ENCODE measurements around the gene SHMT1.

SHMT1 gene

GRCh38 chr17:18285296-18285695 lies 78.1 kb downstream of the SHMT1 start:
- Histone ChIP-seq H3K9me3 (no peaks in the 10 kb centered on the region), H3K4me3 (ENCODE audit: low read depth in 1 of 2, low read length in 1 of 2) (no peak overlapping the region), H3K4me1 (ENCODE audit: control insufficient read depth in 1 of 2, insufficient read depth in 1 of 2, low read depth in 1 of 2, low read length in 1 of 2) (no peaks in the 10 kb centered on the region), H3K27ac (no peak overlapping the region), H3K36me3 (peaks cover 96% of the 10 kb centered on the region), H3K27me3 (no peaks in the 10 kb centered on the region)
- TF ChIP-seq, protein P1, sequence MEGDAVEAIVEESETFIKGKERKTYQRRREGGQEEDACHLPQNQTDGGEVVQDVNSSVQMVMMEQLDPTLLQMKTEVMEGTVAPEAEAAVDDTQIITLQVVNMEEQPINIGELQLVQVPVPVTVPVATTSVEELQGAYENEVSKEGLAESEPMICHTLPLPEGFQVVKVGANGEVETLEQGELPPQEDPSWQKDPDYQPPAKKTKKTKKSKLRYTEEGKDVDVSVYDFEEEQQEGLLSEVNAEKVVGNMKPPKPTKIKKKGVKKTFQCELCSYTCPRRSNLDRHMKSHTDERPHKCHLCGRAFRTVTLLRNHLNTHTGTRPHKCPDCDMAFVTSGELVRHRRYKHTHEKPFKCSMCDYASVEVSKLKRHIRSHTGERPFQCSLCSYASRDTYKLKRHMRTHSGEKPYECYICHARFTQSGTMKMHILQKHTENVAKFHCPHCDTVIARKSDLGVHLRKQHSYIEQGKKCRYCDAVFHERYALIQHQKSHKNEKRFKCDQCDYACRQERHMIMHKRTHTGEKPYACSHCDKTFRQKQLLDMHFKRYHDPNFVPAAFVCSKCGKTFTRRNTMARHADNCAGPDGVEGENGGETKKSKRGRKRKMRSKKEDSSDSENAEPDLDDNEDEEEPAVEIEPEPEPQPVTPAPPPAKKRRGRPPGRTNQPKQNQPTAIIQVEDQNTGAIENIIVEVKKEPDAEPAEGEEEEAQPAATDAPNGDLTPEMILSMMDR (IDR thresholded peaks at IDR 0.05), result no peak

GRCh38 chr17:18281788-18282187 lies 81.6 kb downstream of the SHMT1 start:
- H3K36me3 ChIP-seq, result peaks cover 98% of the 10 kb centered on the region

DNA sequence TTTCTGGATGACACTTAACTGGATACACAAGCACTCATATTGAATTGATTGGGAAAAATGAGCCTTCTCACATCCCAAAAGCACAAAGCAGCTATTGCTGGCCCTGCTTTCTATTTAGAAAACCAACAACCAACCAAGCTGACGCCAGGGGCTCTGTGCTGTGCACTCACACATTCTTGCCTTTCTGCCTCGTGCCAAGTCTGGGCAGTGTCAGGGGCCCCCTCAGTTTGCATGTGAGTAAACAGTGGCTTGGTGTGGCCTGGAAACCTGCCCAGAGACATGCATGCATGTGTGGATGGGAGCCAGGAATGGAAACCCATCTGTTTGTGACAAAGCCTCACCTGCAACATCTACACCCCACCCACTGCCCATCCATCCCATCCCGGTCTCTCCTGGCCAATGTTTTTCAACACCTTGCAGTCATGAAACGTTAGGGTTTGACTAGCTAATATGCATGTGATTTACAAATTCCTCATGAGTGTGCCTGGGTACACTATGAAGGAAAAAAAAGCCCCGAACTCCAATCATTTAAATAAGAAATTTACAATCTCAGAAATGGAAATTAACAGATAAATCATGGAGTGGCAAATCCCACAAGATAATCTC lies 82.5 kb downstream of the SHMT1 start:
- Histone ChIP-seq H3K36me3 (peaks cover 100% of the 10 kb centered on the region), H3K27me3 (no peaks in the 10 kb centered on the region), H3K27ac (no peak overlapping the region), H3K9me3 (no peaks in the 10 kb centered on the region), H3K4me1 (ENCODE audit: control insufficient read depth in 1 of 2, insufficient read depth in 1 of 2, low read depth in 1 of 2, low read length in 1 of 2) (no peaks in the 10 kb centered on the region), H3K4me3 (ENCODE audit: low read depth in 1 of 2, low read length in 1 of 2) (no peak overlapping the region)
- TF ChIP-seq, protein P1 (IDR thresholded peaks at IDR 0.05), result no peak

More at GRCh38 chr17:18281788-18282187, 81.6 kb downstream of the SHMT1 start:
- no peaks in the 10 kb centered on the region for H3K27me3 ChIP-seq
- TF ChIP-seq, protein P1 (IDR thresholded peaks at IDR 0.05), result no peak
- H3K4me1 ChIP-seq (ENCODE audit: control insufficient read depth in 1 of 2, insufficient read depth in 1 of 2, low read depth in 1 of 2, low read length in 1 of 2), result no peaks in the 10 kb centered on the region
- H3K4me3 ChIP-seq (ENCODE audit: low read depth in 1 of 2, low read length in 1 of 2), result no peak overlapping the region
- no peaks in the 10 kb centered on the region for H3K9me3 ChIP-seq
- H3K27ac ChIP-seq, result no peak overlapping the region

- Histone ChIP-seq H3K4me1 (ENCODE audit: control insufficient read depth in 1 of 2, insufficient read depth in 1 of 2, low read depth in 1 of 2, low read length in 1 of 2) (no peaks in the 10 kb centered on the region), H3K9me3 (no peaks in the 10 kb centered on the region), H3K36me3 (peaks cover 100% of the 10 kb centered on the region), H3K4me3 (ENCODE audit: low read depth in 1 of 2, low read length in 1 of 2) (no peak overlapping the region), H3K27me3 (no peaks in the 10 kb centered on the region), H3K27ac (no peak overlapping the region)
- TF ChIP-seq, protein P1 (IDR thresholded peaks at IDR 0.05), result no peak
Measured at GRCh38 chr17:18280249-18280648, 83.1 kb downstream of the SHMT1 start.

- Histone ChIP-seq H3K4me3 (ENCODE audit: low read depth in 1 of 2, low read length in 1 of 2) (no peak overlapping the region), H3K36me3 (peaks cover 98% of the 10 kb centered on the region), H3K27ac (no peak overlapping the region), H3K27me3 (no peaks in the 10 kb centered on the region), H3K4me1 (ENCODE audit: control insufficient read depth in 1 of 2, insufficient read depth in 1 of 2, low read depth in 1 of 2, low read length in 1 of 2) (no peaks in the 10 kb centered on the region), H3K9me3 (no peaks in the 10 kb centered on the region)
- TF ChIP-seq, protein P1 (IDR thresholded peaks at IDR 0.05), result no peak
Measured at GRCh38 chr17:18278867-18279266, 84.5 kb downstream of the SHMT1 start.

All from neutrophil (primary cell).